Hepatocyte (in vitro differentiated cells): ENCODE data around the gene AMFR. TPM values are rescaled to one million over a fixed set of nuclear protein-coding genes. Genes with fewer than 3 reads are reported as not detected.

ENCODE experiments used
- DNase-seq: peaks from one replicate; pipeline ENCODE4 v3.0.0-alpha.2; 2016; ENCODE audit warnings: low spot score
- H2AFZ ChIP-seq: fragments of 200-600 bp; sonication (generic); 2 replicates; pipeline ENCODE4 v1.6.0; 2016; ENCODE audit warnings: antibody characterized with exemption, mild to moderate bottlenecking
- H3K27ac ChIP-seq: fragments of 200-600 bp; sonication (generic); 2 replicates; pipeline ENCODE4 v1.5.1; 2016; ENCODE audit warnings: mild to moderate bottlenecking
- H3K27me3 ChIP-seq: fragments of 200-600 bp; sonication (generic); 2 replicates; pipeline ENCODE4 v1.6.1; 2016
- H3K36me3 ChIP-seq: fragments of 200-600 bp; sonication (generic); replicated peaks from 2 replicates; pipeline ENCODE4 v1.5.1; 2016; ENCODE audit warnings: low read depth; ENCODE audit not compliant: insufficient read depth
- H3K4me1 ChIP-seq: fragments of 200-600 bp; sonication (generic); 2 replicates; pipeline ENCODE4 v1.5.1; 2016; ENCODE audit warnings: mild to moderate bottlenecking, moderate library complexity; ENCODE audit not compliant: insufficient read depth
- H3K4me2 ChIP-seq: fragments of 200-600 bp; sonication (generic); 2 replicates; pipeline ENCODE4 v1.6.0; 2016
- H3K4me3 ChIP-seq: fragments of 200-600 bp; sonication (generic); 2 replicates; pipeline ENCODE4 v1.5.1; 2016; ENCODE audit warnings: mild to moderate bottlenecking
- H3K79me2 ChIP-seq: fragments of 200-600 bp; sonication (generic); 2 replicates; pipeline ENCODE4 v1.6.0; 2017; ENCODE audit warnings: mild to moderate bottlenecking
- H3K9me2 ChIP-seq: fragments of 200-600 bp; sonication (generic); replicated peaks from 2 replicates; pipeline ENCODE4 v1.6.0; 2017; ENCODE audit warnings: mild to moderate bottlenecking; ENCODE audit not compliant: insufficient read depth
- H3K9me3 ChIP-seq: fragments of 200-600 bp; sonication (generic); 2 replicates; pipeline ENCODE4 v1.5.1; 2016; ENCODE audit warnings: low read depth, mild to moderate bottlenecking
- H4K20me1 ChIP-seq: fragments of 200-600 bp; sonication (generic); 2 replicates; pipeline ENCODE4 v1.6.0; 2016; ENCODE audit warnings: mild to moderate bottlenecking; ENCODE audit not compliant: insufficient read depth, poor library complexity, severe bottlenecking
- EZH2 ChIP-seq: fragments of 200-600 bp; sonication (generic); IDR thresholded peaks from 2 replicates; pipeline ENCODE4 v1.6.1; 2016; ENCODE audit warnings: antibody characterized with exemption, mild to moderate bottlenecking, borderline replicate concordance
- EZH2phosphoT487 ChIP-seq: fragments of 200-600 bp; sonication (generic); IDR thresholded peaks from one replicate; pipeline ENCODE4 v1.6.1; 2018; ENCODE audit warnings: antibody characterized with exemption, mild to moderate bottlenecking, low read depth, moderate library complexity; ENCODE audit not compliant: unreplicated experiment, severe bottlenecking
- WGBS: methylation state at CpG from one replicate; pipeline ENCODE4 v1.1.6; 2016; ENCODE audit warnings: low lambda C conversion rate; ENCODE audit errors: missing lambda C conversion rate; 5-methylcytosine and 5-hydroxymethylcytosine counted together
- polyA plus RNA-seq: library from polyadenylated mRNA; unstranded; fragments of >200 nt; fragmentation: Nextera tagmentation; extraction: Ambion mirVana; gene quantifications from 2 replicates; pipeline ENCODE4 v1.2.1, GENCODE V29; 2016
- total RNA-seq: library from RNA; depleted of rRNA; stranded (reverse); fragments of >200 nt; gene quantifications from 2 replicates; pipeline ENCODE4 v1.2.3, GENCODE V29; 2014
- TF ChIP-seq, protein P1 (sequence below): fragments of 200-600 bp; sonication (generic); IDR thresholded peaks from 2 replicates; pipeline ENCODE4 v1.5.1; 2016; ENCODE audit warnings: antibody characterized with exemption, mild to moderate bottlenecking; ENCODE audit not compliant: poor library complexity

AMFR gene
- total and polyA plus RNA-seq, 2 experiments from 2014 or later, result 67.2 to 135 TPM

DNA sequence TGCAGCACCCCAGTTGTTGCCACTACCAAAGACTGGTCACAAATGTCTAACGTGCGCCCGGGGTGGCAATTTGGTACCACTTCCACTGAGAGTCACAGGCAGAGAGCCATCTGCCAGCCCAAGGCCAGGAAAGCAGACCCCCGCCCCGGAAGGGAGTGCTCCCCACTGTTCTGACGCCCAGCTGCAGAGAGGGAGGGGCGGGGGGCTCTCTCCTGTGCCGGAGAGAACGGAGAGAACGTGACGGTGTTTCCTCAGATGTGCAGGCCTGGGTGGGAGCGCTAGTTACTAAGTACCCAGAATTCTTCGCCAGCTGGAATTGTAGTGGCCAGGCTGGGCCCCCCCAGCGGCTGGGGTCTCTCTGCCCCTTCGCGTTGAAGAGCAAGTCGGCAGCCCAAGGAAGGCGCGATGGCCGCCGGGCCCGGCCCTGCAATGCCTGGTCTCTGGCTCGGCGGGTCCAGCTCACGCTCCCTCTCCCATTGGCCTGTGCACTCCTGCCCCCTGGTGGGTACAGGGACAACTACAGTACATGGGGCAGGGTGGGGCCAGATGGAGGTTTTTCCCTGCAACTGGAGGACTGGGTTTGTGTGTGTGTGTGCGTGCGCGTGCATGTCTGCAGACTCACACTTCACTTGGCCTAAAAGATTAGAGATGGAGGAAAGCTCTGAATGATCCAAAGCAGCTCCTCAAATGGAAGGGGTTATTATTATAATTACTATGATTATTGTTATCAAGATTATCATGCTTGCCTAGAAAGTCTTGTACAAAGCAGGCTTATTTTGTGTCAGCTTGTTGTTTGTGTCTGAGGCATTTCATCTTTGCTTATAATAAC is 107.1 kb downstream of the AMFR start:
- WGBS, result 20% methylated on average over 26 of the region's 28 CpGs
- H3K9me2 ChIP-seq, result no peaks in the 10 kb centered on the region
- peak; percentile 91 for DNase-seq
- H4K20me1 ChIP-seq, result no peaks in the 10 kb centered on the region
- peaks cover 7% of the 10 kb centered on the region for H3K27me3 ChIP-seq
- H3K79me2 ChIP-seq, result no peaks in the 10 kb centered on the region
- no peaks in the 10 kb centered on the region for H3K36me3 ChIP-seq
- TF ChIP-seq EZH2phosphoT487 (no peak), EZH2 (no peak)
- TF ChIP-seq, protein P1, sequence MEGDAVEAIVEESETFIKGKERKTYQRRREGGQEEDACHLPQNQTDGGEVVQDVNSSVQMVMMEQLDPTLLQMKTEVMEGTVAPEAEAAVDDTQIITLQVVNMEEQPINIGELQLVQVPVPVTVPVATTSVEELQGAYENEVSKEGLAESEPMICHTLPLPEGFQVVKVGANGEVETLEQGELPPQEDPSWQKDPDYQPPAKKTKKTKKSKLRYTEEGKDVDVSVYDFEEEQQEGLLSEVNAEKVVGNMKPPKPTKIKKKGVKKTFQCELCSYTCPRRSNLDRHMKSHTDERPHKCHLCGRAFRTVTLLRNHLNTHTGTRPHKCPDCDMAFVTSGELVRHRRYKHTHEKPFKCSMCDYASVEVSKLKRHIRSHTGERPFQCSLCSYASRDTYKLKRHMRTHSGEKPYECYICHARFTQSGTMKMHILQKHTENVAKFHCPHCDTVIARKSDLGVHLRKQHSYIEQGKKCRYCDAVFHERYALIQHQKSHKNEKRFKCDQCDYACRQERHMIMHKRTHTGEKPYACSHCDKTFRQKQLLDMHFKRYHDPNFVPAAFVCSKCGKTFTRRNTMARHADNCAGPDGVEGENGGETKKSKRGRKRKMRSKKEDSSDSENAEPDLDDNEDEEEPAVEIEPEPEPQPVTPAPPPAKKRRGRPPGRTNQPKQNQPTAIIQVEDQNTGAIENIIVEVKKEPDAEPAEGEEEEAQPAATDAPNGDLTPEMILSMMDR, result peak; percentile 83
- no peak overlapping the region for H3K4me3 ChIP-seq
- H2AFZ ChIP-seq, result peak overlapping the region; percentile 80
- peaks cover 4% of the 10 kb centered on the region for H3K4me1 ChIP-seq
- H3K4me2 ChIP-seq, result peak overlapping the region; percentile 82
- no peaks in the 10 kb centered on the region for H3K9me3 ChIP-seq
- no peak overlapping the region for H3K27ac ChIP-seq

DNA sequence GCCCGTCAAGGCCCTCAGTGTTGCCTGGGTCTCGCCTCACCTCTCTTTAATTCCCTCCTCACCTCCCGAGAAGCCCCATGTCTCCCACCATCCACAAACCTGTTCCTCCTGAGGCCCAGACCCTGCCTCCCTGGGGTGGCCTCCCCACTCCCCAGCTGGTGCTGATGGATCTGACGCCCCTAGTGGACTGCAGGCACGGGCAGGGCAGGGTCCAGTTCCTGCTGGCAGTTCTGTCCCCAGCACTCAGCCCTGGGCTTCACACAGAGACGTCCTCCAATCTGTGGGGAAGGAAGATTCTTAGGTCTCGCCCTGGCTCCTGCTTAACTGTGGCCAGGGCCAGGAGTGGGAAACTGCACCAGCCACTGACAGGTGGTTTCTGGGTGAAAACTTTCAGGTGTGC is 108.8 kb downstream of the AMFR start:
- no peaks in the 10 kb centered on the region for H4K20me1 ChIP-seq
- H3K9me2 ChIP-seq, result no peaks in the 10 kb centered on the region
- no peak for DNase-seq
- no peaks in the 10 kb centered on the region for H3K79me2 ChIP-seq
- no peak overlapping the region for H2AFZ ChIP-seq
- WGBS, result 89% methylated on average over 7 of the region's 7 CpGs
- TF ChIP-seq, protein P1, result no peak
- TF ChIP-seq EZH2phosphoT487 (no peak), EZH2 (no peak)
- peaks cover 4% of the 10 kb centered on the region for H3K4me1 ChIP-seq
- no peak overlapping the region for H3K4me2 ChIP-seq
- no peaks in the 10 kb centered on the region for H3K9me3 ChIP-seq
- H3K27me3 ChIP-seq, result peaks cover 7% of the 10 kb centered on the region
- no peak overlapping the region for H3K27ac ChIP-seq
- no peaks in the 10 kb centered on the region for H3K36me3 ChIP-seq
- no peak overlapping the region for H3K4me3 ChIP-seq

DNA sequence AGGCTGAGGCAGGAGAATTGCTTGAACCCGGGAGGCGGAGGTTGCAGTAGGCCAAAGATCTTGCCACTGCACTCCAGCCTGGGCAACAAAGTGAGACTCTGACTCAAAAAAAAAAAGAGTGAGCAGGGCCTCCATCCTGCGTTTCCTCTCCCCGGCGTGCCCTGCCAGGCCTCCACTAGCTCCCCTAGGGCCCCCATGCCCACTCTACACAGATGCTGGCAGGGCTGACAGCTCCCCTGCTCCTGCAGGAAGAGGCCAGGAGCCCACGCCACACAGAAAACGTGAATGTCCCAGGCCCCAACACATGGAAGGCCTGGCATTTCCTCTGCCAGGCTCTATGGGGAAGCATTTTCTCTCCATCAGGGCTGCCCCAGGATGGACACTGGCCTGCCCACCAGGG is 109.4 kb downstream of the AMFR start:
- H3K4me1 ChIP-seq, result peaks cover 4% of the 10 kb centered on the region
- H3K4me2 ChIP-seq, result no peak overlapping the region
- DNase-seq, result no peak
- WGBS, result 99% methylated on average over 7 of the region's 7 CpGs
- peaks cover 7% of the 10 kb centered on the region for H3K27me3 ChIP-seq
- H2AFZ ChIP-seq, result no peak overlapping the region
- H3K9me2 ChIP-seq, result no peaks in the 10 kb centered on the region
- TF ChIP-seq EZH2phosphoT487 (no peak), EZH2 (no peak)
- TF ChIP-seq, protein P1, result no peak
- H3K4me3 ChIP-seq, result no peak overlapping the region
- no peaks in the 10 kb centered on the region for H3K36me3 ChIP-seq
- H3K79me2 ChIP-seq, result no peaks in the 10 kb centered on the region
- H3K9me3 ChIP-seq, result no peaks in the 10 kb centered on the region
- no peaks in the 10 kb centered on the region for H4K20me1 ChIP-seq
- no peak overlapping the region for H3K27ac ChIP-seq
